ENCODE data around the gene GRIK3. TPM values are rescaled to one million over a fixed set of nuclear protein-coding genes. Genes with fewer than 3 reads are reported as not detected.

Gene GRIK3
- total RNA-seq, 6 experiments from 2014 or later, result not detected

GRCh38 chr1:36855699-36856494, 178.4 kb downstream of the GRIK3 start:
- H3K36me3 Mint-ChIP-seq (ENCODE audit: low read depth), result 0 out of 2 replicates have a peak, but pooled peaks cover 7% of the 10 kb centered on the region
- H3K27ac Mint-ChIP-seq, result no peak overlapping the region
- TF ChIP-seq CTCF (IDR thresholded peaks at IDR 0.05), result no peak
- no peak for DNase-seq
- no peaks in the 10 kb centered on the region for H3K4me1 Mint-ChIP-seq (ENCODE audit: low read depth)
- H3K4me3 Mint-ChIP-seq, result no peak overlapping the region
- peaks cover 49% of the 10 kb centered on the region for H3K9me3 Mint-ChIP-seq
- peaks cover 5% of the 10 kb centered on the region for H3K27me3 Mint-ChIP-seq (ENCODE audit: insufficient read depth)

GRCh38 chr1:36853638-36854037, 180.7 kb downstream of the GRIK3 start:
- no peaks in the 10 kb centered on the region for H3K4me1 Mint-ChIP-seq (ENCODE audit: low read depth)
- no peak overlapping the region for H3K4me3 Mint-ChIP-seq
- no peak for DNase-seq
- no peak overlapping the region for H3K27ac Mint-ChIP-seq
- no peak for TF ChIP-seq CTCF (IDR thresholded peaks at IDR 0.05)
- peaks cover 4% of the 10 kb centered on the region for H3K27me3 Mint-ChIP-seq (ENCODE audit: insufficient read depth)
- peaks cover 7% of the 10 kb centered on the region; the same call in 1 of the 2 replicates for H3K36me3 Mint-ChIP-seq (ENCODE audit: low read depth)
- H3K9me3 Mint-ChIP-seq, result peaks cover 41% of the 10 kb centered on the region

GRCh38 chr1:36852586-36852985, 181.7 kb downstream of the GRIK3 start:
- no peak overlapping the region for H3K27ac Mint-ChIP-seq
- peaks cover 4% of the 10 kb centered on the region for H3K27me3 Mint-ChIP-seq (ENCODE audit: insufficient read depth)
- no peak for DNase-seq
- no peak overlapping the region for H3K4me3 Mint-ChIP-seq
- H3K4me1 Mint-ChIP-seq (ENCODE audit: low read depth), result no peaks in the 10 kb centered on the region
- TF ChIP-seq CTCF (IDR thresholded peaks at IDR 0.05), result no peak
- H3K9me3 Mint-ChIP-seq, result peaks cover 33% of the 10 kb centered on the region
- peaks cover 7% of the 10 kb centered on the region; the same call in 1 of the 2 replicates for H3K36me3 Mint-ChIP-seq (ENCODE audit: low read depth)

DNA sequence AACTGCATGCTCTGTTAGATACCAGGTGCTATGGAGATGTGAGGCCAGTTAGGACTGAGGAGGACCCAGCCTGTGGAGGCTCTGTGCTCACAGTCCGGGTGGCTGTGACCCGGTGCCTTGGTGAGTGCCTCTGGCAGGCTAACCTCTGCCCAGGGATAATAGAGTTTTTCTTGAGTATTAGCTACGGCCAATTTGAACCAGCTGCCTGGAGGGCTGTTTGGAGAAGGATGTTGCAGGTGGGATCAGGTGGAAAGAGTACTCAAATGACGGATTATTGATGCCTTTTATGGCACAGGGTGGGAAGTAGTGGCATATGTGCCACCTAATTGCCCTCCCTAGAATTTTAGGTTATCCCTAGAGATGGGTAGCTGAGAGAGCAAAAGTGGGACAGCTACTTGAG, 182.7 kb downstream of the GRIK3 start:
- Mint-ChIP-seq H3K4me1 (ENCODE audit: low read depth) (no peaks in the 10 kb centered on the region), H3K4me3 (no peak overlapping the region), H3K9me3 (peaks cover 38% of the 10 kb centered on the region), H3K27ac (no peak overlapping the region), H3K27me3 (ENCODE audit: insufficient read depth) (peaks cover 4% of the 10 kb centered on the region), H3K36me3 (ENCODE audit: low read depth) (peaks cover 7% of the 10 kb centered on the region; the same call in 1 of the 2 replicates)
- DNase-seq, result no peak
- TF ChIP-seq CTCF (IDR thresholded peaks at IDR 0.05), result no peak

GRCh38 chr1:36851087-36851486, 183.2 kb downstream of the GRIK3 start:
- H3K4me3 Mint-ChIP-seq, result no peak overlapping the region
- no peak for TF ChIP-seq CTCF (IDR thresholded peaks at IDR 0.05)
- H3K36me3 Mint-ChIP-seq (ENCODE audit: low read depth), result peaks cover 7% of the 10 kb centered on the region; the same call in 1 of the 2 replicates
- peaks cover 4% of the 10 kb centered on the region for H3K27me3 Mint-ChIP-seq (ENCODE audit: insufficient read depth)
- no peaks in the 10 kb centered on the region for H3K4me1 Mint-ChIP-seq (ENCODE audit: low read depth)
- no peak for DNase-seq
- no peak overlapping the region for H3K27ac Mint-ChIP-seq
- H3K9me3 Mint-ChIP-seq, result peaks cover 34% of the 10 kb centered on the region

Measured in HFFc6 (cell line).